Ascending aorta (tissue), 2 donors: ENCODE results near the gene MAN1A2. TPM values are rescaled to one million over a fixed set of nuclear protein-coding genes. Genes with fewer than 3 reads are reported as not detected.
"Not testable (repeated sequence)": the region's sequence is repeated elsewhere in the genome, so short reads cannot be mapped to it uniquely, and the experiment has no call there.

Source experiments
- DNase-seq, 2 donors: peaks; one replicate each; pipeline ENCODE4 v3.0.0-alpha.2; 2019; ENCODE audit warnings: low spot score in 2 of 2
- H3K27ac ChIP-seq, 2 donors: fragments of 200-600 bp; sonication (generic); one replicate each; pipeline ENCODE4 v1.5.1; 2016 to 2017; ENCODE audit warnings: mild to moderate bottlenecking in 1 of 2
- H3K27me3 ChIP-seq: fragments of 200-600 bp; sonication (generic); one replicate; pipeline ENCODE4 v1.5.1; 2017
- H3K36me3 ChIP-seq, 2 donors: fragments of 200-600 bp; sonication (generic); one replicate each; pipeline ENCODE4 v1.5.1; 2016
- H3K4me1 ChIP-seq, 2 donors: fragments of 200-600 bp; sonication (generic); one replicate each; pipeline ENCODE4 v1.5.1; 2016 to 2017; ENCODE audit warnings: mild to moderate bottlenecking in 1 of 2
- H3K4me3 ChIP-seq, 2 donors: fragments of 200-600 bp; sonication (generic); one replicate each; pipeline ENCODE4 v1.5.1; 2016 to 2017; ENCODE audit warnings: mild to moderate bottlenecking in 1 of 2
- H3K9me3 ChIP-seq, 2 donors: fragments of 200-600 bp; sonication (generic); one replicate each; pipeline ENCODE4 v1.5.1; 2016
- CTCF ChIP-seq, 3 experiments: fragments of 200-600 bp in 2 of 3; fragments of 450-650 bp in 1 of 3; sonication (generic) in 2 of 3; IDR thresholded peaks; one replicate each; pipeline ENCODE4 v1.5.1; 2016 to 2019; ENCODE audit warnings: antibody characterized with exemption in 3 of 3, mild to moderate bottlenecking in 1 of 3, moderate library complexity in 1 of 3
- intact Hi-C: fragments of 100-400 bp; cut with DNase I; formaldehyde crosslinking; loops from one replicate; pipeline ENCODE4 v1.15.1; 2023
- total RNA-seq: library from RNA; depleted of rRNA; stranded (reverse); fragments of >200 nt; gene quantifications from one replicate; pipeline ENCODE4 v1.1.0, GENCODE V29; 2016

MAN1A2 gene
- total RNA-seq, 1 donor from 2014 or later, result 25.4 TPM

- intact Hi-C loops, result no loop called here
- Histone ChIP-seq H3K36me3 (no peaks in the 10 kb centered on the region), H3K9me3 (no peaks in the 10 kb centered on the region), H3K27me3 (no peaks in the 10 kb centered on the region), H3K27ac (no peak overlapping the region), H3K4me3 (no peak overlapping the region), H3K4me1 (no peaks in the 10 kb centered on the region)
- no peak for DNase-seq
- no peak for TF ChIP-seq CTCF (IDR thresholded peaks at IDR 0.05)
These were observed 189.1 kb downstream of the MAN1A2 start for GRCh38 chr1:117556341-117556740.

DNA sequence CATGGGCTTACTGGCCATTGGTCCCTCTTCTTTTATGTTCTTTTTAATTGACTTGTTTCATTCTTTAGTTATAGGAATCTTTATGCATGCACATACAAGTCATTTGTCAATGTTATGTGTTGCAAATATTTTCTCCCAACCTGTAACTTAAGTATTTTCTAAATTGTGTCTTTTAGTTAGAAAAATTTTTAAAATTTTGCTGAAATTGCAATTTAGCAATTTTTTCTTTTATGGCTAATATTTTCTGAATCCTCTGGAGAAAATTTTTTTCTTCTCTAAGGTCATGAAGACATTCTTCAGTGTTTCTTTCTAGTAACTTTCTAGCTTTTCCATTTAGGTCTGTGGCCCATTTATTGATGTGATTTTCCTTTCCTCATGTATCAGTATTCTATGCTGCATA, 189.7 kb downstream of the MAN1A2 start:
- H3K4me1 ChIP-seq, result no peaks in the 10 kb centered on the region
- H3K27ac ChIP-seq, result no peak overlapping the region
- H3K9me3 ChIP-seq, result no peaks in the 10 kb centered on the region
- intact Hi-C loops, result no loop called here
- H3K36me3 ChIP-seq, result no peaks in the 10 kb centered on the region
- no peak for DNase-seq
- no peaks in the 10 kb centered on the region for H3K27me3 ChIP-seq
- H3K4me3 ChIP-seq, result no peak overlapping the region
- TF ChIP-seq CTCF (IDR thresholded peaks at IDR 0.05), result no peak

DNA sequence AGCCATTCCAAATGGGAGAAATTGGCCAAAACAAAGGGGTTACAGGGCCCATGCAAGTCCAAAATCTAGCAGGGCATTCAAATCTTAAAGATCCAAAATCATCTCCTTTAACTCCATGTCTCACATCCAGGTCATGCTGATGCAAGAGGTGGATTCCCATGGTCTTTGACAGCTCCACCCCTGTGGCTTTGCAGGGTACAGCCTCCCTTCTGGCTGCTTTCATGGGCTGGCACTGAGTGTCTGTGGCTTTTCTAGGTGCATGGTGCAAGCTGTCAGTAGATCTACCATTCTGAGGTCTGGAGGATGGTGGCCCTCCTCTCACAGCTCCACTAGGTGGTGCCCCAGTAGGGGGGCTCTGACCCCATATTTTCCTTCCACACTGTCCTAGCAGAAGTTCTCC, 191.2 kb downstream of the MAN1A2 start:
- H3K4me1 ChIP-seq, H3K27ac ChIP-seq, H3K27me3 ChIP-seq, DNase-seq, intact Hi-C loops, H3K4me3 ChIP-seq, H3K9me3 ChIP-seq, H3K36me3 ChIP-seq: not testable (repeated sequence)

DNA sequence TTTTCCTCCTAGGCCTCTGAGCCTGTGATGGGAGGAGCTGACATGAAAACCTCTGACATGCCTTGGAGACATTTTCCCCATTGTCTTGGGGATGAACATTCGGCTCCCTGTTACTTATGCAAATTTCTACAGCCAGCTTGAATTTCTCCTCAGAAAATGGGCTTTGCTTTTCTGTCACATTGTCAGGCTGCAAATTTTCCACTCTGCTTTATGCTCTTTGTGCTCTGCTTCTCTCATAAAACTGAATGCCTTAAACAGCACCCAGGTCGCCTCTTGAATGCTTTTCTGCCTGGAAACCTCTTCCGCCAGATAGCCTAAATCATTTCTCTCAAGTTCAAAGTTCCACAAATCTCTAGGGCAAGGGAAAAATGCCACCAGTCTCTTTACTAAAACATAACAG, 191.9 kb downstream of the MAN1A2 start:
- H3K9me3 ChIP-seq, result no peaks in the 10 kb centered on the region
- no peaks in the 10 kb centered on the region for H3K36me3 ChIP-seq
- H3K27me3 ChIP-seq, result no peaks in the 10 kb centered on the region
- H3K4me3 ChIP-seq, result no peak overlapping the region
- intact Hi-C loops, result no loop called here
- DNase-seq, result no peak
- H3K27ac ChIP-seq, result no peak overlapping the region
- no peaks in the 10 kb centered on the region for H3K4me1 ChIP-seq
- no peak for TF ChIP-seq CTCF (IDR thresholded peaks at IDR 0.05)

GRCh38 chr1:117559985-117560384, 192.7 kb downstream of the MAN1A2 start:
- H3K27ac ChIP-seq, result no peak overlapping the region
- H3K9me3 ChIP-seq, result no peaks in the 10 kb centered on the region
- no peak overlapping the region for H3K4me3 ChIP-seq
- intact Hi-C loops, result no loop called here
- TF ChIP-seq CTCF (IDR thresholded peaks at IDR 0.05), result no peak
- no peak for DNase-seq
- no peaks in the 10 kb centered on the region for H3K36me3 ChIP-seq
- no peaks in the 10 kb centered on the region for H3K27me3 ChIP-seq
- no peaks in the 10 kb centered on the region for H3K4me1 ChIP-seq

GRCh38 chr1:117561071-117561470, 193.8 kb downstream of the MAN1A2 start:
- DNase-seq, result no peak

More at GRCh38 chr1:117561071-117561470, 193.8 kb downstream of the MAN1A2 start:
- H3K4me1 ChIP-seq, result no peaks in the 10 kb centered on the region
- H3K27ac ChIP-seq, result no peak overlapping the region
- H3K27me3 ChIP-seq, result no peaks in the 10 kb centered on the region
- H3K9me3 ChIP-seq, result no peaks in the 10 kb centered on the region
- no peaks in the 10 kb centered on the region for H3K36me3 ChIP-seq
- intact Hi-C loops, result no loop called here
- TF ChIP-seq CTCF (IDR thresholded peaks at IDR 0.05), result no peak
- no peak overlapping the region for H3K4me3 ChIP-seq
